Skeletal muscle satellite cell (primary cell): ENCODE results near the gene RLF.
"Not testable (repeated sequence)": the region's sequence is repeated elsewhere in the genome, so short reads cannot be mapped to it uniquely, and the experiment has no call there.

ENCODE experiments used
- H3K27me3 ChIP-seq: 2 replicates; pipeline ENCODE4 v1.7.0; 2013; ENCODE audit warnings: low read length; ENCODE audit not compliant: control insufficient read depth, insufficient read depth
- H3K36me3 ChIP-seq: 2 replicates; pipeline ENCODE4 v1.7.0; 2013; ENCODE audit warnings: mild to moderate bottlenecking, control low read depth, low read length; ENCODE audit not compliant: insufficient read depth
- H3K4me1 ChIP-seq: 2 replicates; pipeline ENCODE4 v1.7.0; 2013; ENCODE audit warnings: low read length; ENCODE audit not compliant: control insufficient read depth, insufficient read depth
- H3K4me2 ChIP-seq: 2 replicates; pipeline ENCODE4 v1.7.0; 2013; ENCODE audit warnings: mild to moderate bottlenecking, low read length
- H3K4me3 ChIP-seq: 2 replicates; pipeline ENCODE4 v1.7.0; 2013; ENCODE audit warnings: low read length
- H3K9ac ChIP-seq: 2 replicates; pipeline ENCODE4 v1.7.0; 2013; ENCODE audit warnings: mild to moderate bottlenecking, low read depth, low read length, moderate library complexity
- H3K9me3 ChIP-seq: replicated peaks from 2 replicates; pipeline ENCODE4 v1.7.0; 2013; ENCODE audit warnings: mild to moderate bottlenecking, control low read depth, low read length

The RLF gene

DNA sequence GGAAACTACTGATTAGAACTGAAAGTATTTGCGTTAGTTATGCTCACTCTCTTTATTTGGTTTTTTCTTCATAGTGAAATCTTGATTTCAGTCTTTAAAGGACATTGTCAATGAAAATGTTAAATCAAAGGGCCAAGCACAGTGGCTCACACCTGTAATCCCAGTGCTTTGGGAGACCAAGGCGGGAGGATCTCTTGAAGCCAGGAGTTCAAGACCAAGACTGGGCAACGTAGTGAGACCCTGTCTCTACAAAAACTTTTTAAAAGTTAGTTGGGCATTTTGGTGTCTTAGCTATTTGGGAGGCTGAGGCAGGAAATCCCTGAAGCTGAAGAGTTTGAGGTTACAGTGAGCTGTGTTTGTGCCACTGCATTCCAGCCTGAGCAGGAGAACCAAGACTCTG is 13.6 kb downstream of the RLF start:
- Histone ChIP-seq H3K9ac (no peak overlapping the region), H3K36me3 (no peaks in the 10 kb centered on the region), H3K4me3 (no peak overlapping the region), H3K4me1 (no peaks in the 10 kb centered on the region), H3K9me3 (no peaks in the 10 kb centered on the region), H3K27me3 (no peaks in the 10 kb centered on the region), H3K4me2 (no peak overlapping the region)

DNA sequence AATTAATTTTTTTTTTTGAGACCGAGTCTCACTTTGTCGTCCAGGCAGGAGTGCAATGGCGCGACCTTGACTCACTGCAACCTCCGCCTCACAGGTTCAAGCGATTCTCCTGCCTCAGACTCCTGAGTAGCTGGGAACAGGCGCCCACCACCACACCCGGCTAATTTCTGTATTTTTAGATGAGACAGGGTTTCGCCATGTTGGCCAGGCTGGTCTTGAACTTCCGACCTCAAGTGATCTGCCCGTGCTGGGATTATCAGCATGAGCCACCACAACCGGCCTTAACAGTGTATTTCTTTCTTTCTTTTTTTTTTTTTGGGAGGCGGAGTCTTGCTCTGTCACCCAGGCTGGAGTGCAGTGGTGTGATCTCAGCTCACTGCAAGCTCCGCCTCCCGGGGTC is 15.8 kb downstream of the RLF start:
- not testable (repeated sequence) for H3K4me2 ChIP-seq, H3K4me3 ChIP-seq, H3K4me1 ChIP-seq, H3K9me3 ChIP-seq, H3K36me3 ChIP-seq, H3K27me3 ChIP-seq, H3K9ac ChIP-seq

DNA sequence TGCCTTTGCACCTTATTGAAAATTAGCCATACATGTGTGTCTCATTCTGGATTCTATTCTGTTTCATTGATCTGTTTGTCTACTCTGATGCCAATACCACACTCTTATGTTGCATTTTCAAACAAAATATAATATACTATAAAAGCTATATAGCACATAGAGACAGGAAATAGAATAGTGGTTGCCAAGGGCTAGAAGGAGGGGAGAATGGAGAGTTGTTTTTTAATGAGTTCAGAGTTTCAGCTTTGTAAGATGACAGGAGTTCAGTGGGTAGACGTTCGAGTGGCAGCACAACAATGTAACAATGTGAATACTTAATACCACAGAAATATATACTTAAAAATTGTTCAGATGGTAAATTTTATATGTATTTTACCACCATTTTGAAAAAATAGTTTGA is 17.0 kb downstream of the RLF start:
- H3K9ac ChIP-seq: no peak overlapping the region
- no peak overlapping the region for H3K4me2 ChIP-seq
- no peaks in the 10 kb centered on the region for H3K27me3 ChIP-seq
- H3K36me3 ChIP-seq: no peaks in the 10 kb centered on the region
- no peaks in the 10 kb centered on the region for H3K9me3 ChIP-seq
- no peak overlapping the region for H3K4me3 ChIP-seq
- peaks cover 4% of the 10 kb centered on the region for H3K4me1 ChIP-seq

DNA sequence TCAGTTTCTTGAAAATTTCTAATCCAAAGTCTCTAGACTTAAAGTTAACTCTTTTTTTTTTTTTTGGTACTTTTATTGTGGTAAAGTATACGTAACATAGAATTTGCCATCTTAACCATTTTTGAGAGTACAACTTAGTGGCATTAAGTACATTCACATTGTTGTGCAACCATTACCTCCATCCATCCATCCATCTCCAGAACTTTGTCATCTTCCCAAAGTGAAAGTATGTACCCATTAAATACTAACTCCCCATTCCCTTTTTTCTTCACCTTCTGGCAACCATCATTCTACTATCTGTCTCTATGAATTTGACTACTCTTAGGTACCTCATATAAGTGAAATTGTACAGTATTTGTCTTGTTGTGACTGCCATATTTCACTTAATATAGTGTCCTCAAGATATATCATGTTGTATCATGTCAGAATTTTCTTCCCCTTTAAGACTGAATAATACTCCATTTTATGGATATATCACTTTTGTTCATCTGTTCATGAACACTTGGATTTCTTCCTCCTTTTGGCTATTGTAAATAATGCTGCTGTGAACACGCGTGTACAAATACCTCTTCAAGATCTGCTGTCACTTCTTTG is 18.4 kb downstream of the RLF start:
- H3K36me3 ChIP-seq: no peaks in the 10 kb centered on the region
- H3K4me1 ChIP-seq: peaks cover 8% of the 10 kb centered on the region
- H3K9me3 ChIP-seq: no peaks in the 10 kb centered on the region
- H3K4me3 ChIP-seq: no peak overlapping the region
- no peak overlapping the region for H3K4me2 ChIP-seq
- no peaks in the 10 kb centered on the region for H3K27me3 ChIP-seq
- no peak overlapping the region for H3K9ac ChIP-seq

DNA sequence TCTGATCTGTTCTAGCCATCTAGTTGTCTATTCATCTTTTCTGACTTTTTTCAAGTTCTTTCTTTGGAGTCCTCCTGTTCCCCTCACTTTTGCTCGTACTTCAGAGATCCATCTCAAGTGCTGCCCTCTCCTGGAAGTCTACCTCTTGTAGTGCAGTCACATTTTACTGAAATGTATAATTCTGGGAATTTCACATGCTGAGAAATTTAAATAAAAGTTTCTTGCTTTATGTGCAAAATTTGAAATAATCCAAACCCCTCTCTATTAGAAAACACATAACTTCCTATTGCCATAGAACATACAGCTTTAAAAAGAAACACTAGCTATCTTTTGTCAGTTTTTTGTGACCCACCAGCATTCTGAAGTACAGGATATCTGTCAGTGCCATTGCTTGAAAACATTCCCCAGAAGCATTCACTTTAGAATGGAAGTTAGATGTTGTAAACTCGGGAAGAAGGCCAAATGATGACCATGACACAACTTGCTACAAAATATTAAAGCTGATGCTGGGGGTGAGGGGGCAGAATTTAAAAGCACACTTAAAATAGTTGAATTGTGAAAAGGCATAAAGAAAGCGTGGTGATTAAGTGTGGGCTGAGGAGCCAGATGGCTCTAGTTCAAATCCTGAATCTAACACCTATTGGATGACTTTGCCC is 22.0 kb downstream of the RLF start:
- H3K4me2 ChIP-seq: no peak overlapping the region
- no peaks in the 10 kb centered on the region for H3K27me3 ChIP-seq
- H3K9me3 ChIP-seq: no peaks in the 10 kb centered on the region

DNA sequence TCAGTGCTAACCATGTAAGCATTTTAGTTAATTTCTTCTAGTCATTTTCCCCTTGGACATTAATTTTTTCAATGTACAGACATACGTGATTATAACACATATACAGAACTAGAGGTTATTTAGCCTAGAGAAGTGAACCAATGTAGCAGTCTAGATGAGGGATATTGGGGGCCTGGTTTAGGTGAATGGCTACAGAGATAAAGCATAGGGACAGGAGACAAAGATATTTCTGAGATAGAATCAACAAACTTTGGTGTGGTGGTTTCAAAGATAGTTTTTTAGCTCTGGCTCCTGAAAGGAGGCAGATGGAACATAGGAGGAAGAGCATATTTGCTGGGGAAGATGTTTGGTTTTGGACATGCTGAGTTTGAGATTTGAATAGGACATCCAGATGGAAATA is 23.0 kb downstream of the RLF start:
- no peaks in the 10 kb centered on the region for H3K27me3 ChIP-seq
- no peak overlapping the region for H3K4me3 ChIP-seq
- H3K9ac ChIP-seq: no peak overlapping the region
- H3K36me3 ChIP-seq: no peaks in the 10 kb centered on the region
- peaks cover 15% of the 10 kb centered on the region for H3K4me1 ChIP-seq
- no peak overlapping the region for H3K4me2 ChIP-seq
- no peaks in the 10 kb centered on the region for H3K9me3 ChIP-seq

More for the DNA sequence above, 22.0 kb downstream of the RLF start:
- Histone ChIP-seq H3K9ac (no peak overlapping the region), H3K4me1 (peaks cover 15% of the 10 kb centered on the region), H3K36me3 (no peaks in the 10 kb centered on the region), H3K4me3 (no peak overlapping the region)

DNA sequence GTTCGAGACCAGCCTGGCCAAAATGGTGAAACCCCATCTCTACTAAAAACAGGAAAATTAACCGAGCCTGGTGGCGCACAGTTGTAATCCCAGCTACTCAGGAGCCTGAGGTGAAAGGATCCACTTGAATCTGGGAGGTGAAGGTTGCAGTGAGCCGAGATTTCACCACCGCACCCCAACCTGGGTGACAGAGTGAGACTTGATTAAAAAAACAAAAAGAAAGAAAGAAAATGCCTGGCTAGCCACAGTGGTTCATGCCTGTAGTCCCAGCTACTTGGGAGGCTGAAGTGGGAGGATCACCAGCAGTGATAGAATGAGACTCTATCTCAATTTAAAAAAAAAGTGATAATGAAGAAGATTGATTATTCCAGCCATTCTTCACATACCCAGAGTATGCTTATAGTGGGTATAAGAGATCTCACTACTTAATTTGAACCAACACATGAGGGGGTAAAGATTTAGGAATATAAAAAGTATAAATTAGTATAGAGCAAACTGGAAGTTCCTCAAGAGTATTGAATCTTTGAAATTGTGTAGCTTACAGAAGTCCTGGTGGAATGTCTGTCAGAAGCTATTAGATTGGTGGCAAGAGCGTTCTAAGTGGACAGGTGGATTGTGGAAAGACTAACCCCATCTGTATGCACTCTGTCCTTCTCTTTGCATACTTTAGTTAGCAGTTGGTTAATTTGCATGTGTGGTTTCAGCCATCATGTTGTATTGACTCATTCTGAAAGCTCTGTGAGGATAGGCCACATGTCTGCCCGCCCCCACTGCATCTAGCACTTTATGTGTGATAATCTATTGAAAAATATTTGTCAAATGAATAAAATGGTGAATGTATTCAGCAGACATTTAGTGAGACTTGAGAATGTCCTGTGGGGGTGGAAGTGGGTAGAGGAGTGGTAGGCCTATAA is 25.0 kb downstream of the RLF start:
- Histone ChIP-seq H3K9me3 (no peaks in the 10 kb centered on the region), H3K36me3 (peaks cover 10% of the 10 kb centered on the region), H3K4me2 (no peak overlapping the region), H3K27me3 (no peaks in the 10 kb centered on the region), H3K9ac (no peak overlapping the region), H3K4me3 (no peak overlapping the region), H3K4me1 (peaks cover 15% of the 10 kb centered on the region)

DNA sequence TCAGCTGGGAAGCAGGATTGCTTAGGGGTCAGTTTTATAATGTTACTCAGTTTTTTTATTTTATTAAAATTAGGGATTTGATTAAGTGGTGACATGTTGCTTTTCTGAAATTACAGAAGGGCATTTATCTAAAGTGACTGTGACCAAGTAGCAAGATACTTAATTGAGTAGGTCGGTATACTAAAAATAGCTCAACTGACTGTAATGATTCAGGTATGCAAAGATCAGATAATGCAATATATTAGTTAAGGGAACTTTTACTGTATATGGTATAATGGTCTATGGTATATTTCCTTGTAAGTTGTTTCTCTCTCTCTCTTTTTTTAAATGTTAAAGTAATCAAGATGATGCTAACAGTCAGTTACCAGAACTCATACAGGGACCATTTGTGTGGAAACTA is 26.2 kb downstream of the RLF start:
- no peaks in the 10 kb centered on the region for H3K27me3 ChIP-seq
- H3K4me3 ChIP-seq: no peak overlapping the region
- H3K9ac ChIP-seq: no peak overlapping the region
- peaks cover 15% of the 10 kb centered on the region for H3K4me1 ChIP-seq
- no peak overlapping the region for H3K4me2 ChIP-seq
- peaks cover 18% of the 10 kb centered on the region for H3K36me3 ChIP-seq
- no peaks in the 10 kb centered on the region for H3K9me3 ChIP-seq

DNA sequence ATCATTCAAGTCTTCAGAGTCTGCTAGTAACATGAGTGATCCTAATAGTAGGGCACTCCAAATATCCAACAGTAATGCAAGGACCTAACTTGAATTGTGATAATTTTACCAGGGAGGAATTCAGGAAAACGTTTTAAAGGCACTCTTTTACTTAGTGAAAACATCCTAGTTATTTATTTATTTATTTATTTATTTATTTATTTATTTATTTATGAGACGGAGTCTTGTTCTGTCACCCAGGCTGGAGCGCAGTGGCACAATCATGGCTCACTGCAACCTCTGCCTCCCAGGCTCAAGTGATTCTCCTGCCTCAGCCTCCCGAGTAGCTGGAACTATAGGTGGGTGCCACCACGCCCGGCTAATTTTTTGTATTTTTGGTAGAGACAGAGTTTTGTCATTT is 33.5 kb downstream of the RLF start:
- peaks cover 36% of the 10 kb centered on the region for H3K36me3 ChIP-seq
- not testable (repeated sequence) for H3K27me3 ChIP-seq, H3K9me3 ChIP-seq, H3K4me2 ChIP-seq, H3K9ac ChIP-seq, H3K4me1 ChIP-seq, H3K4me3 ChIP-seq

DNA sequence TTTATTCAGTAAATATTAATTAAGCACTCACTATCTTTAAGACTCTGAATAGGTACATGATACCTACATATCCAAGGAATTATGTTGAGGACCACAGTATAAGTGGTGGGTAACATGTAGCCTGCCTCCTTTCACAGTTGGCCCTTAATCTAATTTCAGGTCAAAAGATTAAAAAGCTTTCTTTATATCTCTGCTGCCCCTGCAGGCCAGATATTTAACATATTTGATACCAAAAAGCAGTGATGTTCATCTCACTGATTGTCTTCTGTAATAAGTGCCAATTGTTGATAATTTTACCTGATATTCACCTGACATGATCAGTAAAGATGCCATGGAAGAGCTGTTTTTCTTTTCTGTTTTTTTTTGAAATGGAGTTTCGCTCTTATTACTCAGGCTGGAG is 36.5 kb downstream of the RLF start:
- Histone ChIP-seq H3K36me3 (peaks cover 16% of the 10 kb centered on the region), H3K27me3 (no peaks in the 10 kb centered on the region), H3K9ac (no peak overlapping the region), H3K4me3 (no peak overlapping the region), H3K4me1 (no peaks in the 10 kb centered on the region), H3K9me3 (no peaks in the 10 kb centered on the region), H3K4me2 (no peak overlapping the region)

DNA sequence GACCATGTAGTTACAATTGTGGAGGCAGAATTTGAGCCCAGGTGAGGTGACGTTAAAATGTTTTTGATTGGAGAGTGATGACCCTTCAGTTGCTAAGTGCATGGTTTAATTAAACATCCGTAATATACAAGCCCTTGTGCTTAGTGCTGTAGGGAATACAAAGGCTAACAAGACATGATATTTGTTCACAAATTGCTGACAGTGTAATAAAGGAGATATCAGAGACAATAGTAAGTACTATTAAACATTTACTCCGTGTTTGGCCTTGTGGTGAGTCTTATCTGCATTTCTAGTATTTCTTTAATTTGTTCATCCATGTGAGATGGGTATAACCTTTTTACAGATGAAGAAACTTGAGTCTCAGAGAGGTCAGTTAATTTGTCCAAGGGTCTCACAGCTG is 37.9 kb downstream of the RLF start:
- no peaks in the 10 kb centered on the region for H3K9me3 ChIP-seq
- peaks cover 16% of the 10 kb centered on the region for H3K36me3 ChIP-seq
- no peaks in the 10 kb centered on the region for H3K4me1 ChIP-seq
- no peaks in the 10 kb centered on the region for H3K27me3 ChIP-seq
- H3K9ac ChIP-seq: no peak overlapping the region
- H3K4me2 ChIP-seq: no peak overlapping the region
- no peak overlapping the region for H3K4me3 ChIP-seq
